CD4-positive, alpha-beta T cell treated with Interferon gamma for 1 hour (primary cell): ENCODE results near the gene SDSL.

Source experiments
- DNase-seq: peaks from one replicate; pipeline ENCODE4 v3.0.0-alpha.2; 2020

Gene SDSL

GRCh38 chr12:113422886-113423669 is 898 bp downstream of the SDSL start:
- no peak for DNase-seq

- no peak for DNase-seq
Measured at GRCh38 chr12:113424456-113424855, 2.3 kb downstream of the SDSL start.

- DNase-seq = peak; percentile 34
Measured at GRCh38 chr12:113424915-113425823, 3.0 kb downstream of the SDSL start.

GRCh38 chr12:113425960-113426453 is 3.8 kb downstream of the SDSL start:
- DNase-seq = no peak

- no peak for DNase-seq
Measured at GRCh38 chr12:113427882-113428281, 5.7 kb downstream of the SDSL start.

GRCh38 chr12:113428482-113428881 is 6.3 kb downstream of the SDSL start:
- no peak for DNase-seq

GRCh38 chr12:113432986-113433385 is 10.8 kb downstream of the SDSL start:
- DNase-seq = no peak

GRCh38 chr12:113435367-113435766 is 13.2 kb downstream of the SDSL start:
- DNase-seq = no peak

- no peak for DNase-seq
Measured at GRCh38 chr12:113436586-113436985, 14.4 kb downstream of the SDSL start.

- no peak for DNase-seq
Measured at GRCh38 chr12:113436993-113437728, 15.0 kb downstream of the SDSL start.

GRCh38 chr12:113437729-113438100 is 15.5 kb downstream of the SDSL start:
- DNase-seq = no peak

- no peak for DNase-seq
Measured at GRCh38 chr12:113438523-113439300, 16.5 kb downstream of the SDSL start.

GRCh38 chr12:113439301-113439597 is 17.1 kb downstream of the SDSL start:
- DNase-seq = no peak

GRCh38 chr12:113439606-113440030 is 17.4 kb downstream of the SDSL start:
- DNase-seq = no peak

GRCh38 chr12:113440336-113440735 is 18.2 kb downstream of the SDSL start:
- DNase-seq = no peak

GRCh38 chr12:113440947-113441782 is 19.0 kb downstream of the SDSL start:
- DNase-seq = no peak

GRCh38 chr12:113443030-113443539 is 20.9 kb downstream of the SDSL start:
- DNase-seq = no peak

- peak; percentile 6 for DNase-seq
Measured at GRCh38 chr12:113445544-113446171, 23.5 kb downstream of the SDSL start.

GRCh38 chr12:113448873-113449272 is 26.7 kb downstream of the SDSL start:
- DNase-seq = no peak

- no peak for DNase-seq
Measured at GRCh38 chr12:113449299-113449698, 27.1 kb downstream of the SDSL start.

GRCh38 chr12:113449839-113450238 is 27.7 kb downstream of the SDSL start:
- DNase-seq = no peak
